Measurements from ENCODE around the gene PYGM.

The PYGM gene

GRCh38 chr11:64767344-64768299 is 7.8 kb upstream of the PYGM start:
- no peak overlapping the region for H3K4me3 ChIP-seq (ENCODE audit: low read depth, low read length)
- TF ChIP-seq, protein P1, sequence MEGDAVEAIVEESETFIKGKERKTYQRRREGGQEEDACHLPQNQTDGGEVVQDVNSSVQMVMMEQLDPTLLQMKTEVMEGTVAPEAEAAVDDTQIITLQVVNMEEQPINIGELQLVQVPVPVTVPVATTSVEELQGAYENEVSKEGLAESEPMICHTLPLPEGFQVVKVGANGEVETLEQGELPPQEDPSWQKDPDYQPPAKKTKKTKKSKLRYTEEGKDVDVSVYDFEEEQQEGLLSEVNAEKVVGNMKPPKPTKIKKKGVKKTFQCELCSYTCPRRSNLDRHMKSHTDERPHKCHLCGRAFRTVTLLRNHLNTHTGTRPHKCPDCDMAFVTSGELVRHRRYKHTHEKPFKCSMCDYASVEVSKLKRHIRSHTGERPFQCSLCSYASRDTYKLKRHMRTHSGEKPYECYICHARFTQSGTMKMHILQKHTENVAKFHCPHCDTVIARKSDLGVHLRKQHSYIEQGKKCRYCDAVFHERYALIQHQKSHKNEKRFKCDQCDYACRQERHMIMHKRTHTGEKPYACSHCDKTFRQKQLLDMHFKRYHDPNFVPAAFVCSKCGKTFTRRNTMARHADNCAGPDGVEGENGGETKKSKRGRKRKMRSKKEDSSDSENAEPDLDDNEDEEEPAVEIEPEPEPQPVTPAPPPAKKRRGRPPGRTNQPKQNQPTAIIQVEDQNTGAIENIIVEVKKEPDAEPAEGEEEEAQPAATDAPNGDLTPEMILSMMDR (IDR thresholded peaks at IDR 0.05; ENCODE audit: low read depth, low read length): peak; percentile 72
- DNase-seq (ENCODE audit: low read depth, low spot score): peak; percentile 40
- in situ Hi-C loops (cut with HindIII; ENCODE audit: low sequenced_read_pairs): no loop called here

- in situ Hi-C loops (cut with HindIII; ENCODE audit: low sequenced_read_pairs): no loop called here
- TF ChIP-seq, protein P1 (IDR thresholded peaks at IDR 0.05; ENCODE audit: low read depth, low read length): no peak
- no peak overlapping the region for H3K4me3 ChIP-seq (ENCODE audit: low read depth, low read length)
- no peak for DNase-seq (ENCODE audit: low read depth, low spot score)
These were observed 7.1 kb upstream of the PYGM start for GRCh38 chr11:64766881-64767280.

- H3K4me3 ChIP-seq (ENCODE audit: low read depth, low read length): no peak overlapping the region
- in situ Hi-C loops (cut with HindIII; ENCODE audit: low sequenced_read_pairs): no loop called here
- DNase-seq (ENCODE audit: low read depth, low spot score): no peak
- TF ChIP-seq, protein P1 (IDR thresholded peaks at IDR 0.05; ENCODE audit: low read depth, low read length): no peak
These were observed 6.3 kb upstream of the PYGM start for GRCh38 chr11:64765851-64766665.

DNA sequence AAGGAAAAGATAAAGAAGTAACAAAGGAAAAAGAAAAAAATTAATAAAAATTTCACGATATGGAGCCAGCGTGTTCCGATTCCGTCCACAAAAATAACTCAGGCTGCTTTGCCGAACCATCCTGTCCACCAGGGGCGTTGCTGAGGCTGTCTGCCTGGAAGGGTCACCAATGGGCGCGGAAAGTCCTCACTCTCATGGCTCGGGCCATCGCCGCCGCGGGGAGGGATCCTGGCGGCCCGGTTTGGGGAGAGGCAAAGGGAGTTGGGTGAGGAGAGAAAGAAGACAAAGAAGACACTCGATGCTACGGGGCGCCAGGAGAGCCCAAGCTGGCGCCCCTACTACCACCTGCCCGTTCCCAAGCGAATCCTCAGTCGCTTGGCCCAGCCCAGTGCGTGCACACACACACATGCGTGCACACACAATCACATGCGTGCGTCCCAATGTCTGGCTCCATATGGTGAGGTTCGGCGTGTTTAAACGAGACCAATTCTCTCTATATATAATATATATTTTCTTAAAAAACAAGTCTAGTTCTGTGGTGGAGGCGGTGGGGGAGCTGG is 5.6 kb upstream of the PYGM start:
- no peak for DNase-seq (ENCODE audit: low read depth, low spot score)
- in situ Hi-C loops (cut with HindIII; ENCODE audit: low sequenced_read_pairs): no loop called here

DNA sequence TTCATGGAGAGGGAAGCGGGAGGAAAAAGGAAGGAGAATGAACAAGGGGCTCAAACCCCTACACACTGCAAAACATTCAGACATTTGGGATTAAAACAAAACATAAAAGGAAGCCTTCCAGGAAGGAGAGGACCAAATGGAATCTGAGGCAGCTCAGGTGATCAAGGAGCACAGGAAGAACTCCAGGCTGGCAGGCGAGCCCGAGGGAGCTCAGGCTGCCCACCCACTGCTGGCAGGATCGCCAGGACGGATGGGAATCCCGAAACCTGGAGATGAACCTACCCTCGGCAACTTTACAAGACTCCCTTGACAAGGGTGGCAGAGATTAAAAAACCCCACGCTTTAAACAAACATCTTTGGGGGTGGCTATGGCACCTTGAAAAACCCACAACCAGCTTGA is 5.0 kb upstream of the PYGM start:
- in situ Hi-C loops (cut with HindIII; ENCODE audit: low sequenced_read_pairs): no loop called here
- no peak overlapping the region for H3K4me3 ChIP-seq (ENCODE audit: low read depth, low read length)
- TF ChIP-seq, protein P1 (IDR thresholded peaks at IDR 0.05; ENCODE audit: low read depth, low read length): no peak
- no peak for DNase-seq (ENCODE audit: low read depth, low spot score)

More for the DNA sequence above, 5.6 kb upstream of the PYGM start:
- TF ChIP-seq, protein P1 (IDR thresholded peaks at IDR 0.05; ENCODE audit: low read depth, low read length): peak; percentile 36
- no peak overlapping the region for H3K4me3 ChIP-seq (ENCODE audit: low read depth, low read length)

- TF ChIP-seq, protein P1 (IDR thresholded peaks at IDR 0.05; ENCODE audit: low read depth, low read length): no peak
- in situ Hi-C loops (cut with HindIII; ENCODE audit: low sequenced_read_pairs): no loop called here
- DNase-seq (ENCODE audit: low read depth, low spot score): no peak
- no peak overlapping the region for H3K4me3 ChIP-seq (ENCODE audit: low read depth, low read length)
These were observed 4.4 kb upstream of the PYGM start for GRCh38 chr11:64764040-64764611.
